SJSA1 (cell line): ENCODE measurements around the gene SERTAD1. TPM values are rescaled to one million over a fixed set of nuclear protein-coding genes. Genes with fewer than 3 reads are reported as not detected.

Source experiments
- DNase-seq, 2 experiments: peaks; one replicate each; pipeline ENCODE4 v3.0.0-alpha.2; 2015 to 2020; ENCODE audit warnings: low spot score in 2 of 2, low read depth in 1 of 2
- H3K27ac ChIP-seq: fragments of 250-450 bp; sonication (Bioruptor Pico); 2 replicates; pipeline ENCODE4 v1.5.1; 2020; ENCODE audit warnings: mild to moderate bottlenecking, moderate library complexity
- H3K27me3 ChIP-seq: fragments of 250-450 bp; sonication (Bioruptor Pico); replicated peaks from 2 replicates; pipeline ENCODE4 v1.5.1; 2020; ENCODE audit warnings: mild to moderate bottlenecking, moderate library complexity
- H3K36me3 ChIP-seq: fragments of 250-450 bp; sonication (Bioruptor Pico); 2 replicates; pipeline ENCODE4 v1.5.1; 2020; ENCODE audit warnings: mild to moderate bottlenecking
- H3K4me1 ChIP-seq: fragments of 250-450 bp; sonication (Bioruptor Pico); replicated peaks from 2 replicates; pipeline ENCODE4 v1.6.1; 2021; ENCODE audit warnings: mild to moderate bottlenecking
- H3K4me3 ChIP-seq: fragments of 250-450 bp; sonication (Bioruptor Pico); 2 replicates; pipeline ENCODE4 v1.5.1; 2020; ENCODE audit warnings: mild to moderate bottlenecking
- H3K9me3 ChIP-seq: fragments of 250-450 bp; sonication (Bioruptor Pico); replicated peaks from 2 replicates; pipeline ENCODE4 v1.5.1; 2020; ENCODE audit warnings: mild to moderate bottlenecking
- total RNA-seq: library from RNA; depleted of rRNA; stranded (reverse); fragments of >200 nt; shearing (Covaris generic); gene quantifications from 2 replicates; pipeline ENCODE4 v1.2.3, GENCODE V29; 2014; rRNA removed

SERTAD1 gene
- total RNA-seq, 1 experiment from 2014 or later, result 25.7 TPM

DNA sequence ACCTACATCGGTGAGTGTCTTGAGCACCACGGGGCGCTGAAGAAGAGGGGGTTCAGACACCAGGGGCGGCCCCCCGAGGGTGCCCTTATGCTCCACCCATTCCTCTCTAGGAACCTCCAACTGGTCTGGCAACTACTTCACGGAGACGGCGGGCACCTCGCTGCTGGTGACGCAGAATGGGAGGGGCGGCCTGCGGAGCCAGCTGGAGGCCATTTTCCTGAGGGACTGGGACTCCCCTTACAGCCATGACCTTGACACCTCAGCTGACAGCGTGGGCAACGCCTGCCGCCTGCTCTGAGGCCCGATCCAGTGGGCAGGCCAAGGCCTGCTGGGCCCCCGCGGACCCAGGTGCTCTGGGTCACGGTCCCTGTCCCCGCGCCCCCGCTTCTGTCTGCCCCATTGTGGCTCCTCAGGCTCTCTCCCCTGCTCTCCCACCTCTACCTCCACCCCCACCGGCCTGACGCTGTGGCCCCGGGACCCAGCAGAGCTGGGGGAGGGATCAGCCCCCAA, 47.9 kb downstream of the SERTAD1 start:
- DNase-seq, result no peak
- H3K27ac ChIP-seq, result no peak overlapping the region
- H3K27me3 ChIP-seq, result no peaks in the 10 kb centered on the region
- no peak overlapping the region for H3K4me3 ChIP-seq
- no peaks in the 10 kb centered on the region; the same call in 1 of the 2 replicates for H3K36me3 ChIP-seq
- H3K4me1 ChIP-seq, result no peaks in the 10 kb centered on the region
- H3K9me3 ChIP-seq, result no peaks in the 10 kb centered on the region

DNA sequence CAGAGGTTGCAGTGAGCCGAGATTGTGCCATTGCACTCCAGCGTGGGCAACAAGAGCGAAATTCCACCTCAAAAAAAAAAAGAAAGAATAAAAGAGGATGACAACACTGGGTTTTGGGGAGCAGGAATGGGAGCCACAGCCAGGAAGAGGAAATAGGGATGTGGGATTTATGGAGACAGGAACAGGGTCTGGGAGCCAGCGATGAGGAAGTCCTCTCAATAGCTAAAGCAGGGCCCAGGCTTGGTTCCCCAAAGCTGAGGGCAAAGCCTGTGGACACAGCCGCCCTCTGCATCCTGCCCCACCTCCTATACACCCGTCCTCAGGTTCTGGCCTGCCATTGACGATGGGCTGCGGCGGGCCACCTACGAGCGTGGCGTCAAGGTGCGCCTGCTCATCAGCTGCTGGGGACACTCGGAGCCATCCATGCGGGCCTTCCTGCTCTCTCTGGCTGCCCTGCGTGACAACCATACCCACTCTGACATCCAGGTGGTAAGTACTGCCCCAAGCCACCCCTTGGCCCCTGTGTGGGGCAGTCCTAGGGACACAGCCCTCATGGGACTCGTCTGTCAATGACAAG, 49.4 kb downstream of the SERTAD1 start:
- Histone ChIP-seq H3K9me3 (no peaks in the 10 kb centered on the region), H3K4me1 (no peaks in the 10 kb centered on the region), H3K27ac (no peak overlapping the region), H3K36me3 (peaks cover 3% of the 10 kb centered on the region; the same call in 1 of the 2 replicates), H3K27me3 (no peaks in the 10 kb centered on the region), H3K4me3 (no peak overlapping the region)
- DNase-seq, result no peak

DNA sequence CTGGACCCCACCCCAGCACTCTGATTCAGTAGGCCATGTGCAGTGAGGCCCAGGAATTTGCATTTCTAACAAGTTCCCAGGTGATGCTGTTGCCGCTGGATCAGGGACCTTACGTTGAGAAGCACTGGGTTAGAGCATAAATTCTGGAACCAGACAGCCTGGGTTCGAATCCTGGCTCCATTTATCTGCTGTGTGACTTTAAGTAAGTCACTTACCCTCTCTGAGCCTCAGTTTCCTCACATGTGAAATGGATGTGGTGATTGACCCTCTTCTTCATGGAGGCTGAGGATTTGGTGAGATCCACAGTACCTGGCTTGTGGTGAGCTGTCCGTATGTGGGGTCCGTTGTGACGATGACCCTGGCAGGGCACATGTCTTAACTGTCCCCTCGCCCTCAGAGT, 51.7 kb downstream of the SERTAD1 start:
- DNase-seq, result no peak
- no peaks in the 10 kb centered on the region for H3K9me3 ChIP-seq
- H3K4me3 ChIP-seq, result no peak overlapping the region
- no peaks in the 10 kb centered on the region for H3K27me3 ChIP-seq
- no peaks in the 10 kb centered on the region for H3K4me1 ChIP-seq
- no peak overlapping the region for H3K27ac ChIP-seq
- H3K36me3 ChIP-seq, result peaks cover 7% of the 10 kb centered on the region

DNA sequence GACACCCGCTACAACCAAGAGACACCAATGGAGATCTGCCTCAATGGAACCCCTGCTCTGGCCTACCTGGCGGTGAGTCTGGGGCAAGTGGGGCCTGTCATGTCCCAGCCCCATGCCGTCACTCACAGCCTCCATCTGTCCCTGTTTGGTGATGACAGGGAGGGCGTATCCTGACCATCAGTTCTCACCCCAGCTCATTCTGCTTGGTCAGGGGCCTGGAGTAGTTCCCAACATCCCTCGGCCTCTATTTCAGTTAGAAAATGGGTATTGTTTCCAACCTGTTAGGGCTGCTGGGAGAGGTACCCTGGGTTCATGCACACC, 54.0 kb downstream of the SERTAD1 start:
- H3K27me3 ChIP-seq, result no peaks in the 10 kb centered on the region
- no peak overlapping the region for H3K27ac ChIP-seq
- no peak for DNase-seq
- no peak overlapping the region for H3K4me3 ChIP-seq
- H3K36me3 ChIP-seq, result peaks cover 11% of the 10 kb centered on the region
- H3K9me3 ChIP-seq, result no peaks in the 10 kb centered on the region
- no peaks in the 10 kb centered on the region for H3K4me1 ChIP-seq

Other genes starting within 250 kb of the SERTAD1 start
- 6.6 and 7.4 TPM in 2 replicates for gene MAP3K10, start 234.6 kb downstream of the SERTAD1 start, total RNA-seq
- gene TTC9B, start 207.6 kb downstream of the SERTAD1 start, total RNA-seq, result not detected in 2 replicates
- not detected in 2 replicates for gene CCNP, start 199.3 kb downstream of the SERTAD1 start, total RNA-seq
- 64.6 and 71.9 TPM in 2 replicates for gene AKT2, start 140.6 kb downstream of the SERTAD1 start, total RNA-seq
- 11.6 and 41.7 TPM in 2 replicates for gene C19orf47, start 77.6 kb downstream of the SERTAD1 start, total RNA-seq
- gene PLD3, start 77.3 kb downstream of the SERTAD1 start, total RNA-seq, result 208 and 270 TPM in 2 replicates
- gene HIPK4, start 35.8 kb downstream of the SERTAD1 start, total RNA-seq, result 0.08 TPM in 1 of 2 replicates, not detected in the other
- gene PRX, start 12.6 kb downstream of the SERTAD1 start, total RNA-seq, result 0.88 and 2.4 TPM in 2 replicates
- gene SERTAD3, start 18.3 kb upstream of the SERTAD1 start, total RNA-seq, result 16.1 and 16.3 TPM in 2 replicates
- gene BLVRB, start 39.8 kb upstream of the SERTAD1 start, total RNA-seq, result 106 and 116 TPM in 2 replicates
- gene SPTBN4, start 41.0 kb upstream of the SERTAD1 start, total RNA-seq, result 0.61 TPM in 1 of 2 replicates, not detected in the other
- gene SHKBP1, start 150.9 kb upstream of the SERTAD1 start, total RNA-seq, result 16.2 and 16.4 TPM in 2 replicates
- gene LTBP4, start 175.4 kb upstream of the SERTAD1 start, total RNA-seq, result 16.5 and 23.7 TPM in 2 replicates